NCI-H146 treated with DMSO at 0.1 percent for 48 hours (cell line): ENCODE results near the gene ZNF662.

Experiments used
- DNase-seq: peaks from one replicate; lab custom pipeline; 2025; ENCODE audit not compliant: unreplicated experiment; lab: John Stamatoyannopoulos, UW

The ZNF662 gene

DNA sequence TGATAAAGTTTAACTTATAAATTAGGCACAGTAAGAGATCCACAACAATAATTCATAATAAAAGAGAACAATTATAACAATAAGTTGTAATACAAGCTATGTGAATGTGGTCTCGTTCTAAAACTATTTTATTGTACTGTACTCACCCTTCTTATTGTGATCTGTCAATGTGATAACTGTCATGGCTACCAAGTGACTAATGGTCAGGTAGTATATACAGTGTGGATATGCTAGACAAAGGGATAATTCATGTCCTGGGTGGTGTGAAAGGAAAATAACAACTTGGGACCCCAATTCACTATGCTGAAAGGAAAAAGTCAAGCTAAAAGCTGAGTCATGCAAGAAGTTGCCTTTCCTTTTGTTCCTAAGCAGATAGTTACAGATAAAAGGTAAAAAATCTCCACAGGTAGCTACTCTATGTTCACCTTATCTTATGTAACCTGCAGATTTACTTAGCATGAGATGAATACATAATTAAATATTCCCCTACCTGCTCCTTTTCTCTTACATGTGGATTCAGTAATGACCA is 19.6 kb upstream of the ZNF662 start:
- DNase-seq, result no peak

DNA sequence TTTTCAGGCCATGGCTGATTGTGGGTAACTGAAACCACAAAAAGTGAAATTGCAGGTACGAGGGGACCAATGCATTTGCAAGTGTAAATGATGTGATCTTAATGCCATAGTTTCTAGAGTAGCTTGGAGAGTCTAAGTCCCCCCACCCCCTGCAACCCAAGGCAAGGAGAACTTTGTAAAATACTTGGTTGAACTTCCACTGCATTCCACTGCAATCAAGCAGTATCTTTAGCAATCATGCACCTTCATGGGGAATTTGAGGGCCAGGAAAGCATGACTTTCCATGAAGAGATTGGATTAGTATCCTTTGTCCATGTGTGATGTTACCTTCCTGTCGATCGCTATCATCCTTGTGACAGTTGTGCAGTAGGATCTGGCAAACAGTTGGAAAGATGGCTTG is 18.9 kb upstream of the ZNF662 start:
- no peak for DNase-seq

DNA sequence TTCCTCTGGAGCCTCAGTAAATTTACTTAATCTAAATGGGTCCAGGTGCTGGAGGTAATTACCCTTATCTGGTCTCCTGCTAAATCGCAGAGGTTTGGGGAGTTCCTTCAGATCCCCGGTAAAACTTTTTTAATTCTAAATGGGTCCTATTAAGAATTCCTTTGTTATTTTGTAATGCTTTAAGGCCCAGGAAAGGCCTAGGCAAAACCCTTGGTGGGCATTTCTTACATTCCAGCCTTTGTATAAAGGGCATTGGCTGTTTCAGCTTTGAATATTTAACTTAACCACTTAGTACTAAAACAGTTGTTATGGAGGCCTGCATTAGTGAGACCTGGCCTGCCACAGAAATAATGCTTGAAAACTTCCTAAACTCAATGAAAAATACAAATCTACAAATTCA is 14.9 kb upstream of the ZNF662 start:
- DNase-seq, result no peak

GRCh38 chr3:42892169-42892568 is 13.8 kb upstream of the ZNF662 start:
- DNase-seq, result no peak

DNA sequence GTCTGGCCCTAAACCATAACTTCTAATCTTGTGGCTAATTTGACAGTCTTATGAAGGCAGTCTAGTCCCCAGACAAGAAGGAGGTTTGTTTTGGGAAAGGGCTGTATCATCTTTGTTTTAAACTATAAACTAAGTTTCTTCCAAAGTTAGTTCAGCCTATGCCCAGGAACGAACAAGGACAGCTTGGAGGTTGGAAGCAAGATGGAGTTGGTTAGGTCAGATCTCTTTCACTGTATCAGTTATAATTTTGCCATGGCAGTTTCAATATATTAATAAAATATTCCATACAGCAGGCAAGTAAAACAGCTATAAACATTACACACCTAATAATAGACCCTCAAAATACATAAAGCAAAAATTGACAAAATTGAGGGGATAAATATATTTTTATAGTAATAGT is 13.1 kb upstream of the ZNF662 start:
- DNase-seq, result no peak

DNA sequence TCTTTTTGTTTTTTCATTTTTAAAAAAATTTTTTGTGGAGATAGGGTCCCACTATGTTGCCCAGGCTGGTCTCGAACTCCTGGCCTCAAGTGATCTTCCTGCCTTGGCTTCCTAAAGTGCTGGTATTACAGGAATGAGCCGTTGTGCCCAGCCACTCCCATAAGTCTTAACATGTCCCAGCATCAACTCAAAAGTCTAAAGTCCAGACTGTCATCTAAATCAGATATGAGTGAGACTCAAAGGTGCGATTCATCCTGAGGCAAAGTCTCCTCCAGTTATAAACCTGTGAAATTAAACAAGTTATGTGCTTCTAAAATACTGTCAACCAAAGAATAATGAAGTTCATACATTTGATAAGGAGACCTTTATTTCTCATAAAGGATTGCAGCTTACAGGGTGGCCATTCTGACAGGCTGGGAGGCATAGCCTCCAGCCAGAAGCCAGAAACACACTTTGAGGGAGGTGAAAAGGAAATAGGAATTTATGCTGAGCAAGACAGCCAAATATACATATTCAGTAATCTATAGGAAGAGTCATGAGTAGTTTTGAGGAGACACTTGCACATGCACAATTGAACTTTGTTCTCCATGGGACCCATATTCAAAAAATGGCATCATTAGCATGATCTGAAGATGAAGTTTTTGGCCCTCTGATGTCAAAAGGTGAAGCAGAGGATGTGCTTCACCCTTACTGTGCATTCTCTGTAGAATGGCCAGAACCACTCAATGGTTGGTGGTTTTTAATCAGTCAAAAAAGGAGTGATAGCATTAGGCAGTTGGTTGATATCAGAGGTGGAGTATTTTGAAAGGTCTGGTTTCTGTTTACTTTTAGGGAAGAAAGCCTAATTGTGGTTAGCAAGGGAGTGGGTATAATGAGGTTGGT is 11.0 kb upstream of the ZNF662 start:
- DNase-seq, result no peak

DNA sequence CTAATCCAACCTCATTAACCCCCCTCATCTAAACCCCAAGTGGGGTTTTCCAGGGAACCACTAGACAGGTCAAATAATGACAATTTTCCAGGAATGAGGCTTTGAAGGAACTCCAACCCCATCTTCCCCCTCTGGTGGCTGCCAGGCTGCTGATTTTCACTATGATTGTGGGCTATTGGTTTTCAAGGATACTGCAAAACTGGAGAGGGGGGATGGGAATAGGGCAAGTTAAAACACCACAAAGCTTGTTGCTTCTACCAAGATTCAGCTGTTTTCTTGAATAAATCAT is 10.4 kb upstream of the ZNF662 start:
- DNase-seq, result no peak

DNA sequence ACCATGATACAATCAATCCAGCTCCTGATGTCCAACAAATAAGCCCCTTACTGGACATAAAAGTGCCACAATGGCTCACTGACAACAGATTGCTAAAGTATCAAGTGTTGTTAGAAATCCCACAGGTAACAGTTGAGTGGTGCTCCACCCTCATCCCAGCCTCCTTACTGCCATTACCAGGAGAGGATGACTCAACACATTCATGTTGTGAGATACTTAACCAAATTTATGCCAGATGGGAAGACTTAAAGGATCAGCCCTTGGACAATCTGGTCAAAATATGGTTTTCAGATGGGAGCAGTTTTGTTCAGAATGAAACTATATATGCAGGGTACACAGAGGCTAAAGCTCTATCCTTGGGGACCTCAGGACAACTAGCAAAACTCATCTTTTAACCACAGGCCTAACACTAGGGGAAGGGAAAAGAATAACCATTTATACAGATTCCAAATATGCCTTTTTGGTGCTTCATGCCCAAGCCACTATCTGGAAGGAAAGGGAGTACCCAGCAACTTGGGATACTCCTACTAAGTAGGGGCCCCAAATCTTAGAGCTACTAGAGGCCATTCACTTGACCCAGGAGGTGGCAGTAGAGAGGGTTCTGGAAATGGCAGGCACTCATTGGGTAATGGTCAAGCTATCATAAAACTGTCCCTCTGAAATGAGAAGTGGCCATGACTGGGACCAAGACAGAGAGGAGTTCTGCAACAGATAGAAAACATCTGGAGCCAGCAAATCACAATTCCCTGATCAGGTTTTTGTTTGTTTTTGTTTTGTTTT is 6.9 kb upstream of the ZNF662 start:
- no peak for DNase-seq

DNA sequence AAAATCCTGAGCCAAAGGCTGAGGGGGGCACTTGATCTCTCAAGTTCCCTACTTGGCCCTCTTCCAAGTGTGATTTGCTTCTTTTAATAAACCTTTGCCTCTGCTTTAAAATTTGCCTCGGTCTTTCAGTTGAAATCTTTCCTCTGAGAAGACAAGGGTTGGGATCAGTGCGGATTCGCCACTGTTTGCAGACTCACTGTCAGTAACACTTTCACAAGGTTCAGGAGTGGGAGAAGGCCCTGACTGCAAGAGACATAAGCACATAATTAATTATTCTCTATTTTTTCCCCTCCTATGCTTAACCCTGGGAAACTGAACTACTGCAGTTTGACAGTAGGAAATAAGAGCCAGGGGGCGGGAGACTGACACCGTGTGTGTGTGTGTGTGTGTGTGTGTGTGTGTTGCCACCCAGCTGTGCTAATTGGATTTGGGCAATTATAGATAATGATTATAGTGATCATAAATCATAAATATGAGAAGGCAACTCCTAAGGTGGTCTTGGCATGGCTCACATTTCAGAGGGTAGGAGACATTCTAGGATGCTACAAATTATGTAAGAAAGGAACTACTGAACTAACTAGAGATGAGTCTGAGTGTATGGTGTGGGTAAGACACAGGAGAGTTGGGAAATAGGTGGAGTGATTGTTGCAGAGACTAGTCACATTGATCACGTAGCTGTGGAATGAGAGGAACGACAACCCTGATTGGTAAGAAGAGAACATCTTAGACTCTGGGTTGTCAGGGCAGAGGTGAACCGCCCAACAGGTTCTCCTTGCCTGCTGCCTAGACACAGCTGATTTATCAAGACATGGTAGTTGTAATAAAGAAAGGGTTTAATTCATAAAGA is 5.5 kb upstream of the ZNF662 start:
- DNase-seq, result no peak

DNA sequence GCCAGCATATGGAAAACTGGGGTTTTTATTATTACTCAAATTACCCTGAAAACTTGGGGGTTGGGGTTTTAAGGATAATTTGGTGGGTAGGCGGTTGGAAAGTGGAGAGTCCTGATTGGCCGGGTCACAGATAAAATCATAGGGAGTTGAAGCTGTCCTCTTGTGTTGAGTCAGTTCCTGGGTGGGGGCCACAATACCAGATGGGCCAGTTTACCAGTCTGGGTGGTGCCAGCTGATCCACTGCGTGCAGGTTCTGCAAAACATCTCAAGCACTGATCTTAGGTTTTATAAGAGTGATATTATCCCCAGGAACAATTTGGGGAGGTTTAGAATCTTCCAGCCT is 4.9 kb upstream of the ZNF662 start:
- no peak for DNase-seq

DNA sequence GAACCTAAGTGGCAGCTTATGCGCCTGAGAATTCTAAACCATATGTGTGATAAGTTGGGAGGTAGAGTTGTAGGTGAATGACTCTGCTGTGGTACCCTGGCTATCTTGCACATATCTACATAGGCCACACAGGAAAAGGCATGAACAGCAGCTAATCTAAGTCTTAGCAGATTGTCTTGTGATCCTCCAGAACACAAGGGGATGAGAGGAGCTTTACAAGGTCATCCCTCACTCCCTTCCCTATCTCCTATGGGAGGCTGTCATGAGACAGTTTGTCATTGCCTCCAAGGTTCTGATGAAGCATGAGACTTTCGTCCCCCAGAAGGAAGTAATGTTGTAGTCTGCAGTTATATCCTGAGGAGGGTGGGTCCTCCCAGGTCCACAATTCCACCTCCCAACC is 3.7 kb upstream of the ZNF662 start:
- no peak for DNase-seq

DNA sequence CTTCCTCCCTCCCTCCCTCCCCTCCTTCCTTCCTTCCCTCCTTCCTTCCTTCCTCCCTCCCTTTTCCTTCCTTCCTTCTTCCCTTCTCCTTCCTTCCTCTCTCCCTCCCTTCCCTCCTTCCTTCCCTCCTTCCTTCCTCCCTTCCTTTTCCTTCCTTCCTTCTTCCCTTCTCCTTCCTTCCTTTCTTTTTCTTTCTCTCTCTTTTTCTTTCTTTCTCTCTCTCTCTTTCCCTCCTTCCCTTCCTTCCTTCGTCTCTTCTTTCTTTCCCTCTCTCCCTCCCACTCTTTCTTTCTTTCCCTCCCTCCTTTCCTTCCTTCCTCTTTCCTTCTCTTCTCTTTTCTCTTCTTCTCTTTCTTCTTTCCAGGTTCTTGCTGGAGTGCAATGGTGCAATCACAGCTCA is 1.9 kb upstream of the ZNF662 start:
- DNase-seq, result no peak

- DNase-seq, result peak; percentile 8
Measured at GRCh38 chr3:42905740-42906069, 237 bp upstream of the ZNF662 start.

DNA sequence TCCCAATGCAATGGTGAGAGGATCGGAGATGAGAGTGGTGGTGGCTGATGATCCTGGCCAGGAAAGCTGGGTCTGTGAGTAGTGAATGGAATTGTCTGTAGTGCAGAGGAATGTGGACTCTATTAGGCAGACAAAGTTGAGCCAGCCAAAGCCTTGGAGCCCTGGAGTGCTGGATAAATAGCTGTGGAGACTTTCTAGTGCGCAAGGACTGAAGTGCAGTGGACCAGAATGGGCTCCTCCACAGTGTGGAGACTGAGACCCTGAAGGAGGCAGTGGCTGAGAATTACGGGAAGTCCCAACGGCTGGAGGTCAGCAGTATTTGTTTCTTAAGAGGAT is 874 bp downstream of the ZNF662 start:
- no peak for DNase-seq

DNA sequence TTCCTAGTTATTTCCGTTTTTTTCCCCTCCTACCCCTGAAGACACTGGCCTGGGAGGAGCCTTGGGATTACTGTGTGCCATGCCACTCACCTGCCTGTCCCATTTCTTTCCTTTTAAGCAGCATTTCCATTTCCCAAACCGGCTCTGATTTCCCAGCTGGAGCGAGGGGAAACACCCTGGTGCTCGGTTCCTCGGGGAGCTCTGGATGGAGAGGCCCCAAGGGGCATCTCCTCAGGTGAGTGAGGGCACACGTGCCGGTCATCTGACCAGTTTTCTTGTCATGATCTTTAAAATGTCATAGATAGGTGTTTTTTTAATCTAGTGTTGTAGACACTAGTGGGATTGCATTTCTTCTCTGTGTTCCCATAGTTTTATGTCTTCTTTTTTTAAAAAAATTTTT is 2.7 kb downstream of the ZNF662 start:
- no peak for DNase-seq

DNA sequence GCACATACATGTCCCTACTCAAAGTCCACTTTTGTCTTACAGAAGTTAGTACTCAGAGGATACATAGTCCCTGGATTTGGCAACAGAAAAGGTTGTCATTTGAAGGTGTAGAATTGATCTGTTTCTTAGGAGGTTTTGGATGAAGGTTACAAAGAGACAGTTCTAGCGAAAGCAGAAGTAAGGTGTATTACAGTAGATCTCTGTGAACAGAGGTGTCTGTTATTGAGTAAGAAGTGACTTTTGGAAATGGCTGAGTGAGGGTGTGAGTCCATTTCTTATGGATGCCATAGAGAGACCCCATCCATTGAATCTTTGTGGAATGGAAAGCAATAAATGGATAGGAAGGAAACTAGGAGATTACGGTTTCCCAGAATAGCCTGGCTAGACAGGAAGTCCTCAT is 5.6 kb downstream of the ZNF662 start:
- no peak for DNase-seq

GRCh38 chr3:42914771-42915515 is 9.0 kb downstream of the ZNF662 start:
- no peak for DNase-seq

GRCh38 chr3:42923606-42924005 is 17.7 kb downstream of the ZNF662 start:
- no peak for DNase-seq

DNA sequence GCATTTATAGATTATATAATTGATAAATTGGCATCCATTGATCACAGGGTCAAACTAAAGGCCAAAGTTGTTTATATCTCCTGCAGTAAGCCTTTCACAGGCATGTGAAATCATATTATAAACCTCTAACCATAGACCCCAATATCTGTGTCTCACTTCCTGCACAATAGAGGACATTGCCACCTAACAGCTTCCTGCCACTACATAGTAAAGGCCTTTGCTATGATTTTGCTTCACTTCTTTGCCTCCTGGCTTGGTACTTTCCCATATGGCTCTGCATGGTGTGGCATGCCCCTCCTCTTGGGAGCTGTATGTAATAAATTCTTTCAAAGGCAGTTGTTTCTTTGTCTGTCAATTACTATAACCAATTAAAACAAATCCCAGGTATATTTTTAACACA is 20.4 kb downstream of the ZNF662 start:
- no peak for DNase-seq

DNA sequence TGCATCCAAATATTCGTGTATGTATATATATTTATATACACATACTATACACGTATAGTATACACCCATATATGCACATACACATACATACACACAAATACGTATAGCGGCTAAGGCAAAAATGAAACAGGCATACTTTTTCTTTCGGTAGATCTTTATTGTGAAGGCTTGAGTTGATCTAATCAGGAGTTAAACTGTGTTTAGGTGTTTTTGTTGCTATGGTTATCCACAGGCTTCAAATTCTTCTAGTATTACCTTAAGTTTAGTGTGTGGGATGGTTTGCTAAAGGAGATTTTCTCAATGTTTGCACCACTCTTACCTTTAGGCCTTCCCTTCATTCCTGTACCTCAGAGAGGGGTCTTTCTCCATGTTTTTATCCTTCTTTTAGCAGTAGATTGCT is 28.2 kb downstream of the ZNF662 start:
- DNase-seq, result no peak

DNA sequence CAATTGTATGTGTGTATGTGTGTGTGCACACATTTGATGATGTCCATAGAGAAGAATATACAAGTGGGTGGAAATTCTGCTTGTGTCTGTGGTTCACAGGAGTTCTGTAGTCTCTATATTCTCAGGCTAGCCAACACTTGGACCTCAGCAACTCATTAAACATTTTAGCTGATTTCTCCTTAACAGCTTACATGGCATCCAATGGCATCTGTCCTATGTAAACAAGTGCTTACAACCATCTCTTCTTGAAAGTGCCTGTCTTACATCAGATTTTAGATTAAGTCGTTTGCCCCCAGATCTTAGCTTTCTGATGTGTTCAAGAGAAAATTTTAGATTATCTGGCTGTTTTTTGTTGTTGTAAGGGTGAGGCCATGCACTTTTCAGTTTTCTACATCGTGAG is 29.0 kb downstream of the ZNF662 start:
- no peak for DNase-seq
